K562 (cell line): ENCODE results near the gene HMCN2. TPM values are rescaled to one million over a fixed set of nuclear protein-coding genes. Genes with fewer than 3 reads are reported as not detected.

Experiments
- ATF3 ChIP-seq, 2 experiments: fragments of 450-650 bp in 1 of 2; sonication (generic) in 1 of 2; formaldehyde crosslinking in 1 of 2; IDR thresholded peaks in 1 of 2; conservative IDR thresholded peaks in 1 of 2; 2 replicates each; pipeline versions ENCODE4 v1.6.1 to v1.8.1; 2016 to 2023; ENCODE audit warnings: mild to moderate bottlenecking in 2 of 2, moderate library complexity in 2 of 2, inconsistent platforms in 1 of 2, missing genetic modification reagents in 1 of 2
- BCOR ChIP-seq: fragments of 450-650 bp; IDR thresholded peaks from 2 replicates; pipeline ENCODE4 v1.6.1; 2016
- BRD9 ChIP-seq: fragments of 450-650 bp; IDR thresholded peaks from 2 replicates; pipeline ENCODE4 v1.6.1; 2018; ENCODE audit warnings: low read depth; ENCODE audit not compliant: partially characterized antibody
- CCAR2 ChIP-seq: fragments of 200-400 bp; formaldehyde crosslinking; IDR thresholded peaks from 2 replicates; pipeline ENCODE4 v1.6.1; 2017; ENCODE audit warnings: mild to moderate bottlenecking, low read depth, low read length
- CEBPG ChIP-seq, 3 experiments: fragments of 200-800 bp in 1 of 3; sonication (Bioruptor generic) in 1 of 3; sonication (generic) in 1 of 3; formaldehyde crosslinking in 1 of 3; IDR thresholded peaks in 2 of 3; conservative IDR thresholded peaks in 1 of 3; 2 replicates each; pipeline versions ENCODE4 v1.6.1 to v1.8.0; 2016 to 2022; ENCODE audit warnings: missing compliant biosample characterization in 2 of 3, missing genetic modification characterization in 2 of 3, mild to moderate bottlenecking in 1 of 3, missing genetic modification reagents in 1 of 3
- CXXC5 ChIP-seq: fragments of 250-450 bp; sonication (Bioruptor Pico); IDR thresholded peaks from 2 replicates; pipeline ENCODE4 v1.8.0; 2022; ENCODE audit warnings: inconsistent platforms, mild to moderate bottlenecking, moderate library complexity
- E4F1 ChIP-seq: fragments of 250-450 bp; sonication (Bioruptor Pico); IDR thresholded peaks from 2 replicates; pipeline ENCODE4 v1.5.0; 2021; ENCODE audit warnings: mild to moderate bottlenecking, borderline replicate concordance
- FOXK2 ChIP-seq, 2 experiments: fragments of 450-650 bp; IDR thresholded peaks in 1 of 2; conservative IDR thresholded peaks in 1 of 2; 2 replicates each; pipeline ENCODE4 v1.6.1; 2016; ENCODE audit warnings: low read depth in 2 of 2, mild to moderate bottlenecking in 1 of 2
- HSF4 ChIP-seq: fragments of 250-450 bp; sonication (Bioruptor Pico); IDR thresholded peaks from 2 replicates; pipeline ENCODE4 v2.1.2; 2022; ENCODE audit warnings: mild to moderate bottlenecking, moderate library complexity, borderline replicate concordance
- MYC ChIP-seq, 2 experiments: fragments of 250-450 bp in 1 of 2; sonication (Bioruptor Pico) in 1 of 2; IDR thresholded peaks; 2 replicates each; pipeline versions ENCODE4 v1.5.1 to v1.6.1; 2012 to 2021; ENCODE audit warnings: low read depth in 2 of 2, borderline replicate concordance in 1 of 2, improper control_type of control experiment in 1 of 2, low read length in 1 of 2, mild to moderate bottlenecking in 1 of 2, moderate library complexity in 1 of 2
- NFRKB ChIP-seq: fragments of 450-650 bp; IDR thresholded peaks from 2 replicates; pipeline ENCODE4 v1.6.1; 2016; ENCODE audit warnings: low read depth
- POLR2H ChIP-seq: IDR thresholded peaks from 2 replicates; pipeline ENCODE4 v1.6.1; 2016; ENCODE audit warnings: missing genetic modification characterization, low read depth, mild to moderate bottlenecking, control low read depth, missing compliant biosample characterization, moderate library complexity
- RREB1 ChIP-seq: fragments of 250-450 bp; sonication (Bioruptor Pico); IDR thresholded peaks from 2 replicates; pipeline ENCODE4 v1.4.0; 2020
- SP1 ChIP-seq: sonication (generic); formaldehyde crosslinking; IDR thresholded peaks from 2 replicates; pipeline ENCODE4 v1.8.1; 2022; ENCODE audit warnings: mild to moderate bottlenecking, missing genetic modification reagents
- TRIM28 ChIP-seq: fragments of 450-650 bp; IDR thresholded peaks from 2 replicates; pipeline ENCODE4 v1.6.1; 2017
- ZBTB17 ChIP-seq: fragments of 450-650 bp; formaldehyde crosslinking; IDR thresholded peaks from 2 replicates; pipeline ENCODE4 v1.4.0; 2020; ENCODE audit warnings: mild to moderate bottlenecking
- ZEB2 ChIP-seq: fragments of 450-650 bp; IDR thresholded peaks from 2 replicates; pipeline ENCODE4 v1.6.1; 2016
- ZFP1 ChIP-seq: fragments of 450-650 bp; formaldehyde crosslinking; IDR thresholded peaks from 2 replicates; pipeline ENCODE4 v1.4.0; 2020; ENCODE audit warnings: mild to moderate bottlenecking, mixed read lengths
- polyA plus RNA-seq, 8 experiments: library from polyadenylated mRNA; depleted of rRNA in 4 of 8; stranded (reverse) in 5 of 8; unstranded in 3 of 8; fragments of >200 nt; fragmentation: Nextera tagmentation in 2 of 8; fragmentation: Illumina TruSeq in 1 of 8; extraction: Ambion mirVana in 2 of 8; extraction: Trizol in 1 of 8; gene quantifications; 2 replicates each; pipeline versions ENCODE4 v1.2.1 to v1.2.3, GENCODE V29; 2011 to 2014; ENCODE audit warnings: inconsistent platforms in 1 of 8, missing spikeins in 1 of 8
- total RNA-seq, 7 experiments: library from RNA; depleted of rRNA in 6 of 7; stranded (reverse); fragments of >200 nt in 6 of 7; fragmentation: Illumina TruSeq in 2 of 7; extraction: Trizol in 2 of 7; gene quantifications; 2 replicates each; pipeline versions ENCODE4 v1.2.1 to v1.2.3, GENCODE V29; 2011 to 2021; ENCODE audit warnings: low replicate concordance in 1 of 7

The HMCN2 gene
- total and polyA plus RNA-seq, 9 of the 15 experiments (the other 6 are each of a cell fraction or from before 2014, with no cell fraction given), result 0.01 TPM; not detected in 8

- TF ChIP-seq NFRKB (peak; percentile 50), CEBPG (CRISPR knock-in tag; IDR thresholded peaks at IDR 0.05) (peak; percentile 100), CEBPG (tag; conservative IDR thresholded peaks at IDR 0.05 in 1 of 2, IDR thresholded peaks at IDR 0.05 in 1 of 2) (peak; percentile 97), BCOR (no peak), E4F1 (CRISPR knock-in tag) (0 out of 2 replicates have a peak, but pooled peaks have one; percentile 53), SP1 (no peak), HSF4 (CRISPR knock-in tag) (peak; percentile 77; the same call in 1 of the 2 replicates), RREB1 (0 out of 2 replicates have a peak, but pooled peaks have one; percentile 49), ZBTB17 (CRISPR knock-in tag) (peak; percentile 76), ZEB2 (peak; percentile 71), TRIM28 (no peak), ATF3 (IDR thresholded peaks at IDR 0.05) (peak; percentile 97), ATF3 (CRISPR knock-in tag; conservative IDR thresholded peaks at IDR 0.05) (no peak), ZFP1 (no peak), FOXK2 (conservative IDR thresholded peaks at IDR 0.05 in 1 of 2, IDR thresholded peaks at IDR 0.05 in 1 of 2; ENCODE audit: low read depth in 2 of 2) (no peak), POLR2H (tag) (no peak), CXXC5 (CRISPR knock-in tag) (peak; percentile 70), MYC (IDR thresholded peaks at IDR 0.05; ENCODE audit: low read depth, low read length) (peak; percentile 98), MYC (CRISPR knock-in tag; IDR thresholded peaks at IDR 0.05; ENCODE audit: borderline replicate concordance, low read depth) (peak; percentile 93), BRD9 (peak; percentile 48), CCAR2 (no peak)
These were observed 182.6 kb downstream of the HMCN2 start (continued) for GRCh38 chr9:130448035-130448624.
